NCI-H82 (cell line): Measurements from ENCODE around the gene R3HDM2.
A peak's percentile ranks its signal among the peaks of the same experiment; 100 is the strongest.
"Not testable (repeated sequence)": the region's sequence is repeated elsewhere in the genome, so short reads cannot be mapped to it uniquely, and the experiment has no call there.

ENCODE experiments used
- DNase-seq: peaks from one replicate; lab custom pipeline; 2025; lab: John Stamatoyannopoulos, UW

R3HDM2 gene

GRCh38 chr12:57426948-57427347, 3.9 kb downstream of the R3HDM2 start:
- not testable (repeated sequence) for DNase-seq

DNA sequence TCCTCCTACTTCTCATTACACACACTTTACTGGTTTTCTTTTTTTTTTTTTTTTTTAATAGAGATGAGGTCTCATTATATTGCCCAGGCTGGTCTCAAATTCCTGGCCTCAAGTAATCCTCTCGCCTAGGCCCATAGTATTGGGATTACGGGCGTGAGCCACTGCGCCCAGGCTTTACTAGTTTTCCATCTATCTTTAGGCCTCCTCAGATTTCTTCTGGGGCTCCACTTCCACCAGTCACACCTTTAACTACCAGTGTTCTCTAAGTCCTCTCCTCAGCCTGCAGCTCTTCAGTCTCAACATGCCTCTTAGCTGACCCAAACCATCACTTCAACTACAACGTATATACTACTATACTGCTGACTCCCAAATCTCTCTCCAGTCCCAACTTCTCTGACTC, 10.4 kb downstream of the R3HDM2 start:
- no peak for DNase-seq

DNA sequence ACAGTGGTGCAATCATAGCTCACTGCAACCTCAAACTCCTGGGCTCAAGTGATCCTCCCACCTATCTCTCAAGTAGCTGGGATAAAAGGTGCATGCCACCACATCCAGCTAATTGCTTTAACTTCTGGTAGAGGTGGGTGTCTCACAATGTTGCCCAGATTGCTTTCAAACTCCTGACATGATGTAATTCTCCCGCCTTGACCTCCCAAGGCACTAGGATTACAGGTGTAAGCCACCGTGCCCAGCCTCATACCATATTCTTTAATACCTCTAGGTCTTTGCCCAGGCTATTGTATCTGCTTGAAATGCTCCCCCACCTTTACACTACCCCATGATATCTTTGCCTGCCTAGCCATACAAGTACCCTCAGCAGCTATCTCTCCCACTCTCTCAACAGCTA, 11.3 kb downstream of the R3HDM2 start:
- no peak for DNase-seq

- no peak for DNase-seq
Observed at GRCh38 chr12:57418255-57418654, 12.6 kb downstream of the R3HDM2 start.

GRCh38 chr12:57416039-57416996, 14.5 kb downstream of the R3HDM2 start:
- DNase-seq, result no peak

DNA sequence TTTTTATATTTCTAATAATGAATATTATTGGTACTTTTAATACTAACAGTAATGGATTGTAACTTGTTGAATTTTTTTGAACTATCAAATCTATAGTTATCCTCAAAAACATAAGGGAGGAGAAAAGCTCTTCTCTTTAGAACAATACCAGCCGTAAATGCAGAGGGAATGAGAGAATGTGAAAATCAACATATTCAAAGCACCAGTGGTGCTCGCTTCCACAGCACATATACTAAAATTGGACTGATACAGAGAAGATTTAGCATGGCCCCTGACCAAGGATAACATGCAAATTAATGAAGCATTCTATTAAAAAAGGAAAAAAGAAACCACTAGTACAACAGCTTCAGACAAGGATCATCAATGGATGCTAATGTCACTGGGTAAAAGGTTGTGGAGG, 15.8 kb downstream of the R3HDM2 start:
- no peak for DNase-seq

DNA sequence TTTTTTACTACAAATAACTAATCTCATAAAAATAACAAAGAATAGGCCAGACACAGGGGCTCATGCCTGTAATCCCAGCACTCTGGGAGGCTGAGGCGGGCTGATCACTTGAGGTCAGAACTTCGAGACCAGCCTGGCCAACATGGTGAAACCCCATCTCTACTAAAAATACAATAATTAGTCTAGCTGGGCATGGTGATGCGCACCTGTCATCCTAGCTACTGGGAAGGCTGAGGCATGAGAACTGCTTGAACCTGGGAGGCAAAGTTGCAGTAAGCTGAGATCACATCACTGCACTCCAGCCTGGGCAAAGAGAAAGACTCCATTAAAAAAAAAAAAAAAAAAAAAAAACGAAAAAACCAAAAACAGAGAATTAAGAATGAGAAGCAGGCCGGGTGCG, 16.7 kb downstream of the R3HDM2 start:
- not testable (repeated sequence) for DNase-seq

DNA sequence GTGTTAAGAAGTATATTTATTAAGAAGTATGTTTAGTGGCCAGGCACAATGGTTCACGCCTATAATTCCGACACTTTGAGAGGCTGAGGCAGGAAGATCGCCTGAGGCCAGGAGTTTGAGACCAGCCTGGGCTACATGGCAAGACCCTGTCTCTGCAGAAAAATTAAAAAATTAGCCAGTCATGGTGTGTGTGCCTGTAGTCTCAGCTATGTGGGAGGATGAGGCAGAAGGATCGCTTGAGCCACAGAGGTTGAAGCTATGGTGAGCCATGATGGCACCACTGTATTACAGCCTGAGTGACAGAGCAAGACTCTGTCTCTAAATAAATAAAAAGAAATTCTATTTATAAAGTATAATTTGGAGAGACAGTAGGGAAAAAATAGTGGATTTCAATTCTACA, 20.3 kb downstream of the R3HDM2 start:
- DNase-seq, result no peak

GRCh38 chr12:57404966-57405640, 25.7 kb downstream of the R3HDM2 start:
- DNase-seq, result no peak

DNA sequence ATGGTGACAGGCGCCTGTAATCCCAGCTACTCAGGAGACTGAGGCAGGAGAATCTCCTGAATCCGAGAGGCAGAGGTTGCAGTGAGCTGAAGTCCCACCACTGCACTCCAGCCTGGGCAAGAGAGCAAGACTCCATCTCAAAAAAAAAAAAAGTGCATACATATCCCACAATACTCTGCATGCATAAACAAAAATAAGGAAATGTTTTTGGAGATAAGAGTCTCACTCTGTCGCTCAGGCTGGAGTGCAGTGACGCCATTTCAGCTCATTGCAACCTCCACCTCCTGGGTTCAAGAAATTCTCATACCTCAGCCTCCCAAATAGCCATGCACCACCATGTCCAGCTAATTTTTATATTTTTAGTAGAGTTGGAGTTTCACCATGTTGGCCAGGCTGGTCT, 28.7 kb downstream of the R3HDM2 start:
- not testable (repeated sequence) for DNase-seq

DNA sequence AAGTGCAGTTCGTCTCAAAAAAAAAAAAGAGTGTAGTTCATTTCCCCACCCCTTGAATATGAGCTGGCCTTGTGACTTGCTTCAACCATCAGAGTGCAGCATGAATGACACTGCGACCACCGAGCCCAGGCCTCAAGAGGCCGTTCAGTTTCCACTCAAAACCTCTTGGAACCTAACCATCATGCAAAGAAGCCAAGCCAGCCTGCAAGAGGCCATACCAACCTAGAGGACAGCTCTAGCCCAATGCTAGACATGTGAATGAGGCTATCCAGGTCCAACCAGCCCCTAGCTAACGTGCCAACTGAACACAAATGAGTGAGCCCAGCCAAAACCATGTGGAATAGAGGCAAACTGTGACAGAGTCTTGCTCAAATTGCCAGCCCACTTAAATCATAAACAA, 29.7 kb downstream of the R3HDM2 start:
- no peak for DNase-seq

- not testable (repeated sequence) for DNase-seq
Observed at GRCh38 chr12:57399718-57400463, 31.0 kb downstream of the R3HDM2 start.

DNA sequence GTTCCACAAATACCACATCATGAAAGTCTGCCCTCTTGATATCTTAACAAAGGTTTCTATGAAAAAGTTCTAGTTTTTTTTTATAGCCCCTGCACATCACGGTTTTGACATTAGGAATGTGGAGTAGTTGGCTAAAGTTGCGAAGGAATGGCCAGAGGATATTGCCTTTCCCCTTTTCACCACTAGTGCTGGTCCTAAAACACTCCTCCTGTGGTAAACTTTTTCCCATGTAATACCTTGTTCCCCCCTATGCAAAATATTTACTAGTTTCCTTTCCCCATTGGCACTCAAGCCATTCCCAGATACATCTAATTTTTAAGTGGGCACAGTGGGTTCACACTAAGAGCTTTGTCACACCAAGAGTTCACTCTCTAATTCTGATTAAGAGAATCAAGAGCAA, 33.4 kb downstream of the R3HDM2 start:
- DNase-seq, result no peak

DNA sequence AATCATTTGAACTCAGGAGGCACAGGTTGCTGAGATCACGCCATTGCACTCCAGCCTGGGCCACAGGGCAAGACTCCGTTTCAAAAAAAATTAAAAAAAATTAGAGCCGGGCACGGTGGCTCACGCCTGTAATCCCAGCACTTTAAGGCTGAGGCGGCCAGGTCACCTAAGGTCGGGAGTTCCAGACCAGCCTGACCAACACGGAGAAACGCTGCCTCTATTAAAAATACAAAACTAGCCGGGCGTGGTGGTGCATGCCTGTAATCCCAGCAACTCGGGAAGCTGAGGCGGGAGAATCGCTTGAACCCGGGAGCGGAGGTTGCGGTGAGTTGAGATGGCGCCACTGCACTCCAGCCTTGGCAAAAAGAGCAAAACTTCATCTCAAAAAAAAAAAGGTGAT, 35.7 kb downstream of the R3HDM2 start:
- no peak for DNase-seq

- DNase-seq, result peak; percentile 53
Observed at GRCh38 chr12:57390174-57390573, 40.7 kb downstream of the R3HDM2 start.

GRCh38 chr12:57389033-57389432, 41.8 kb downstream of the R3HDM2 start:
- DNase-seq, result no peak

DNA sequence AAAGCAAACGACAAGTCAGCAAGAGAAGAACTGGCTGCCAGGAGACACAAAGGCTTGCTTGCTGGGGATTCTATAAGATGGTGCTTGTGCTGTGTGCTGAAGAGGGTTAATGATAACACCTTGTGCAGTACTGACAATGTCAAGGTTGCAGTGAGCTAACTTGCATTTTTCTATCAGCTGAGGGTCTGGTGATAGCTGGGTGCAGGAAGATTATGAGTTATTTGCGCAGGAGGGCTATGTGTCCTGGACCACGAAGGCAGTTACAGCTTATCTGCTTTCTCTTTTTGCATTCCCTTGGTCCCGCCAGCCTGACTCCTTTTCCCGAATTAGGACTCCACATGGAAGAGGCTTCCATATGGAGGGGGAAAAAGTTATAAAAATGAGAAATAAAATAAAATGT, 42.4 kb downstream of the R3HDM2 start:
- no peak for DNase-seq

- no peak for DNase-seq
Observed at GRCh38 chr12:57386187-57386720, 44.6 kb downstream of the R3HDM2 start.

DNA sequence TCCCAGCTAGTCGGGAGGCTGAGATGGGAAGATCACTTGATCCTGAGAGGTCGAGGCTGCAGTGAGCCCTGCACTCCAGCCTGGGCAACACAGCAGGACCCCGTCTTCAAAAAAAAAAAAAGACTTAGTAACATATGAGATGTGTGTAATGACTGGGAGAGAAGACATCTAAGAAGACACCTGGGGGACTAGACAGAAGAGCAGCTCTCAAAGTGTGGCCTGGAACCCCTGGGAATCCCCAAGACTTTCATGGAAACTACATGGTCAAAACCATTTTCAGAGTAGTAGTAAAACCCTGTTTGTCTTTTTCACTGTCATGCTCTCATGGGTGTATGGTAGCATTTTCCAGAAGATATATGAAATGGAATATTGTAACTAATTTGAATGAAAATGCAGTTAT, 45.3 kb downstream of the R3HDM2 start:
- DNase-seq, result no peak

DNA sequence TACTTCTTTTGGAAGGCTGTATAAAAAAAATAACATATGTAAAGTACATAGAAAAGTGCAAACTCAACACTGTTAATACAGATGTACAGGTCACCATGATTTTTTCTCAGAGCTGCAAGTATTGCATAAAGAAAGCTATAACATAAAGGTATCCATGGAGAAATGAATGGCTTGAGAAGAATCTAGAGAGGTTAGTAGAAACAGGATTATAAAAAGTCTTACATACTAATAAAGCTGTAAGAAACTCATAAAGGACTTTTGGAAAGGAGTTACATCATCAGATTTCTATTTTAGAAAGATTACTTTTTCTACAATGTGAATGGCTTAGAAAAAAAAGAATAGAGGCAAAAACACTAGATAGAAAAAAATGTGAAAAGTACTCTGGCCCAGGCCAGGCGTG, 46.4 kb downstream of the R3HDM2 start:
- no peak for DNase-seq

DNA sequence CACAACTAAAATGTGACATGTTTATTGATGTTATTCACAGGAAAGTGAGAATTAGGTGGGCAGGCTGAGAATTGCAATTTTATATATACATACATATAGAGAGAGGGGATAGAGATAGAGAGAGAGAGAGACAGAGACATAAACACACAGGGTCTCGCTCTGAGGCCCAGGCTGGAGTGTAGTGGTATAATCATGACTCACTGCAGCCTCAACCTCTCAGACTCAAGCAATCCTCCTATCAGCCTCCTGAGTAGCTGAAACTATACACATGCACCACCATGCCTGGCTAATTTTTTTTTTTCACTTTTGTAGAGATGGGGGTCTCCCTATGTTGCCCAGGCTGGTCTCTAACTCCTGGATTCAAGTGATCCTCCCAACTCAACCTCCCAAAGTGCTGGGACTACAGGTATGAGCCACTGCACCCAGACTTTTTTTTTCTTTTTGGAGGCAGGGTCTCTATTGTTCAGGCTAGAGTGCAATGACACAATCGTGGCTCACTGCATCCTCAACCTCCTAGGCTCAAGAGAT, 49.1 kb downstream of the R3HDM2 start:
- no peak for DNase-seq

DNA sequence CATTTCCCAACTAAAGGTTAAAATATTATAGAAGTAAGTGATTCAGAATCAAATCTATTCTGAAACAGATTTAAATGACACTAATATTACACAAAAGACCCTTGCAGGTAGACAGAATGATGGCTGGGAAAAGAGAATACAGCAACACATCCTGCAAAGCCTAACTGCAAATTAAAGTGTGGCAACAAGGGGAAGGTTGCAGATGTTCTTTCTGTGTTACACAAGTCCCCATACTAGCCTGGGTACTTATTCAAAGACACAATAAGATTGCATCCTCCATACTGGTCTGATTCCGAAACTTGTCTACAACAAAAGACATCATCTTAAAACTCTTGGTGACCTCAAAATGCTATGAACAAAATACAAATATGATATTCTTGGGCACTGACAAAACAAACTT, 50.5 kb downstream of the R3HDM2 start:
- DNase-seq, result no peak
